Left ventricle myocardium inferior (tissue), 1 donor: Measurements from ENCODE around the gene OR2G6. TPM values are rescaled to one million over a fixed set of nuclear protein-coding genes. Genes with fewer than 3 reads are reported as not detected.

Experiments
- DNase-seq: peaks from one replicate; pipeline ENCODE4 v3.0.0-alpha.2; 2020
- H3K27ac ChIP-seq: fragments of 200-600 bp; replicated peaks from 2 replicates; pipeline ENCODE4 v1.8.0; 2021
- H3K27me3 ChIP-seq: fragments of 200-600 bp; 2 replicates; pipeline ENCODE4 v1.8.0; 2021; ENCODE audit warnings: low read depth
- H3K36me3 ChIP-seq: fragments of 200-600 bp; 2 replicates; pipeline ENCODE4 v1.8.0; 2021
- H3K4me1 ChIP-seq: fragments of 200-600 bp; 2 replicates; pipeline ENCODE4 v1.8.0; 2021
- H3K4me3 ChIP-seq: fragments of 200-600 bp; 2 replicates; pipeline ENCODE4 v1.8.0; 2021; ENCODE audit warnings: mild to moderate bottlenecking, moderate library complexity
- H3K9me3 ChIP-seq: fragments of 200-600 bp; replicated peaks from 2 replicates; pipeline ENCODE4 v1.8.0; 2021
- CTCF ChIP-seq: fragments of 200-600 bp; IDR thresholded peaks from 2 replicates; pipeline ENCODE4 v1.8.0; 2021; ENCODE audit warnings: antibody characterized with exemption, mild to moderate bottlenecking, borderline replicate concordance
- intact Hi-C: fragments of 100-400 bp; cut with micrococcal nuclease; formaldehyde crosslinking; loops from one replicate; pipeline ENCODE4 v1.11.0; 2022
- total RNA-seq: library from RNA; stranded (reverse); fragmentation: NEBNext Ultra II Directional; extraction: Animal tissue kit (Norgen Biotek cat#: 25700); gene quantifications from one replicate; pipeline ENCODE4 v1.2.1, GENCODE V29; 2021
- donor health status: DM: no; HTN: yes; CAD: no; lungs with severe emphysema.

Gene OR2G6
- total RNA-seq, 1 donor from 2014 or later: not detected

DNA sequence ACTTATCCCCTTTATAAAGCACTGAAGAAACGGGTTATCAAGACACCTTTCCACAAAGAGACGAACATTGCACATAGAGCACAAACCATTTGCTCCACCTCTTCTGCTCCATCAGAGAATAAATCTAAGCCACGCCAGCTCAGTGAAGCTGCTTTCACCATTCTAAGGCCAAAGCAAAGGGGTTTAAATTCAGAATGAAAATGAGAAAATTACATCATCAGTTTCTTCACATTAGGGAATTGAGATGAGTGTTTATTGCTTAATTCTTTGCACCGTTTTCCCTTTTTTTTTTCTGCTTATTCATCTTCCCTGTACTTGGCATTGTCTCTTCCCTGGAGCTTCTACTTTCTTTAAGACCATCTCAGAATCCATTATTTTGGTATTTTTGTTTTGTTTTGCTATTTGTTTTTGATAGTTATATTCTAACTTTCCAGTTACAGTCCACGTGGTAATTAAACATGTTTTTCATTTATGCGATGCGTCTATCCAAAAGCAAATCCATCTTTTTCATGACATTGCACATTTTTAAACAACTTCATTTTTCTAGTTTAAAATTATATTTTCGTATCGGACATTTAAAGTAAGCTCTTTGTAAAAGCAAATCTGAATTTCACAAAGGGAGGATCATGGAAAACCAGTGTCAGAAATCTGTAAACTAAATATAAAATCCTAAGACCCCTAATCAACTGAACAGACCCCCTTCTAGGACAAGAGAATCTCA, 68.5 kb downstream of the OR2G6 start:
- Histone ChIP-seq H3K36me3 (no peaks in the 10 kb centered on the region), H3K9me3 (peaks cover 10% of the 10 kb centered on the region), H3K27ac (no peak overlapping the region), H3K27me3 (no peaks in the 10 kb centered on the region), H3K4me1 (no peaks in the 10 kb centered on the region), H3K4me3 (no peak overlapping the region)
- TF ChIP-seq CTCF: no peak
- DNase-seq: no peak
- intact Hi-C loops: no loop called here

Other genes with a start within 250 kb of the OR2G6 start
- gene OR2T33, start 230.1 kb upstream of the OR2G6 start, total RNA-seq: not detected
- not detected for gene OR2T12, start 204.6 kb upstream of the OR2G6 start, total RNA-seq
- not detected for gene OR2M7, start 183.5 kb upstream of the OR2G6 start, total RNA-seq
- gene OR14C36, start 159.3 kb upstream of the OR2G6 start, total RNA-seq: not detected
- gene OR2T4, start 146.4 kb upstream of the OR2G6 start, total RNA-seq: not detected
- gene OR2T6, start 132.3 kb upstream of the OR2G6 start, total RNA-seq: not detected
- not detected for gene OR2T1, start 105.0 kb upstream of the OR2G6 start, total RNA-seq
- gene OR2T2, start 62.4 kb upstream of the OR2G6 start, total RNA-seq: not detected
- not detected for gene OR2T3, start 34.7 kb upstream of the OR2G6 start, total RNA-seq
- gene OR2T5, start 19.5 kb upstream of the OR2G6 start, total RNA-seq: not detected
- not detected for gene OR2T29, start 54.7 kb downstream of the OR2G6 start, total RNA-seq
- gene OR2T34, start 66.7 kb downstream of the OR2G6 start, total RNA-seq: not detected
- gene OR2T10, start 89.6 kb downstream of the OR2G6 start, total RNA-seq: not detected
- not detected for gene OR2T11, start 127.0 kb downstream of the OR2G6 start, total RNA-seq
- not detected for gene OR2T35, start 137.2 kb downstream of the OR2G6 start, total RNA-seq
- not detected for gene OR2T27, start 147.5 kb downstream of the OR2G6 start, total RNA-seq
- gene OR14I1, start 194.7 kb downstream of the OR2G6 start, total RNA-seq: not detected
- gene LYPD8, start 247.7 kb downstream of the OR2G6 start, total RNA-seq: not detected